Right forelimb (tissue), 1 donor: ENCODE data around the gene IKZF1.

ENCODE experiments used
- DNase-seq: peaks from one replicate; pipeline ENCODE4 v3.0.0-alpha.2; 2018

IKZF1 gene

GRCh38 chr7:50357426-50357825 lies 52.9 kb downstream of the IKZF1 start:
- DNase-seq: no peak

- DNase-seq: no peak
Observed at GRCh38 chr7:50358041-50358705, 53.7 kb downstream of the IKZF1 start.

GRCh38 chr7:50358779-50359178 lies 54.3 kb downstream of the IKZF1 start:
- no peak for DNase-seq

- no peak for DNase-seq
Observed at GRCh38 chr7:50359258-50359994, 54.9 kb downstream of the IKZF1 start.

GRCh38 chr7:50359995-50360925 lies 55.7 kb downstream of the IKZF1 start:
- DNase-seq: no peak

GRCh38 chr7:50362142-50362541 lies 57.6 kb downstream of the IKZF1 start:
- DNase-seq: no peak

GRCh38 chr7:50362712-50363282 lies 58.3 kb downstream of the IKZF1 start:
- no peak for DNase-seq

GRCh38 chr7:50363327-50364060 lies 59.0 kb downstream of the IKZF1 start:
- no peak for DNase-seq

GRCh38 chr7:50364645-50365044 lies 60.1 kb downstream of the IKZF1 start:
- DNase-seq: no peak

- no peak for DNase-seq
Observed at GRCh38 chr7:50366311-50366710, 61.8 kb downstream of the IKZF1 start.

GRCh38 chr7:50367100-50367499 lies 62.6 kb downstream of the IKZF1 start:
- DNase-seq: no peak

- no peak for DNase-seq
Observed at GRCh38 chr7:50367570-50367969, 63.1 kb downstream of the IKZF1 start.

GRCh38 chr7:50368366-50368765 lies 63.9 kb downstream of the IKZF1 start:
- DNase-seq: no peak

GRCh38 chr7:50369143-50370026 lies 64.9 kb downstream of the IKZF1 start:
- DNase-seq: no peak

- DNase-seq: no peak
Observed at GRCh38 chr7:50370884-50371283, 66.4 kb downstream of the IKZF1 start.

GRCh38 chr7:50371551-50372021 lies 67.1 kb downstream of the IKZF1 start:
- no peak for DNase-seq

GRCh38 chr7:50372923-50373322 lies 68.4 kb downstream of the IKZF1 start:
- DNase-seq: no peak

GRCh38 chr7:50376056-50376820 lies 71.7 kb downstream of the IKZF1 start:
- DNase-seq: no peak

GRCh38 chr7:50377356-50377755 lies 72.8 kb downstream of the IKZF1 start:
- DNase-seq: no peak

GRCh38 chr7:50379082-50379481 lies 74.6 kb downstream of the IKZF1 start:
- DNase-seq: no peak
